AG04450 (cell line): ENCODE measurements around the gene MICAL2. TPM values are rescaled to one million over a fixed set of nuclear protein-coding genes. Genes with fewer than 3 reads are reported as not detected.

Experiments
- CTCF ChIA-PET: fragments of 300-600, 350-600 bp; formaldehyde crosslinking; extraction: SDS; loops from one replicate; lab custom pipeline; 2022; ENCODE audit warnings: antibody characterized with exemption, inconsistent platforms; lab: Charles Lee
- POLR2A ChIA-PET: fragments of 350-600 bp; formaldehyde crosslinking; extraction: SDS; loops from one replicate; lab custom pipeline; 2021; ENCODE audit warnings: antibody characterized with exemption, inconsistent platforms; lab: Yijun Ruan, JAX
- DNase-seq: peaks from one replicate; pipeline ENCODE4 v3.0.0-alpha.2; 2011; ENCODE audit warnings: low read depth, low spot score
- H3K27ac ChIP-seq: one replicate; pipeline ENCODE4 v1.5.1; 2012; ENCODE audit warnings: low read depth, low read length, control low read depth
- H3K27me3 ChIP-seq: one replicate; pipeline ENCODE4 v1.6.0; 2012; ENCODE audit warnings: low read length; ENCODE audit not compliant: control insufficient read depth, insufficient read depth
- H3K4me3 ChIP-seq: 2 replicates; pipeline ENCODE4 v1.5.1; 2011; ENCODE audit warnings: mild to moderate bottlenecking, low read depth, low read length, control low read depth
- H3K9me3 ChIP-seq: 2 replicates; pipeline ENCODE4 v1.5.1; 2012; ENCODE audit warnings: low read length; ENCODE audit not compliant: control insufficient read depth, insufficient read depth
- polyA plus RNA-seq: library from polyadenylated mRNA; depleted of rRNA; stranded (reverse); fragments of >200 nt; gene quantifications from 2 replicates; pipeline ENCODE4 v1.2.3, GENCODE V29; 2011
- TF ChIP-seq, protein P1 (sequence below): IDR thresholded peaks from 2 replicates; pipeline ENCODE4 v1.5.1; 2011; ENCODE audit warnings: low read depth, low read length, control low read depth, inconsistent platforms

Gene MICAL2
- polyA plus RNA-seq, 1 experiment: 171 TPM

DNA sequence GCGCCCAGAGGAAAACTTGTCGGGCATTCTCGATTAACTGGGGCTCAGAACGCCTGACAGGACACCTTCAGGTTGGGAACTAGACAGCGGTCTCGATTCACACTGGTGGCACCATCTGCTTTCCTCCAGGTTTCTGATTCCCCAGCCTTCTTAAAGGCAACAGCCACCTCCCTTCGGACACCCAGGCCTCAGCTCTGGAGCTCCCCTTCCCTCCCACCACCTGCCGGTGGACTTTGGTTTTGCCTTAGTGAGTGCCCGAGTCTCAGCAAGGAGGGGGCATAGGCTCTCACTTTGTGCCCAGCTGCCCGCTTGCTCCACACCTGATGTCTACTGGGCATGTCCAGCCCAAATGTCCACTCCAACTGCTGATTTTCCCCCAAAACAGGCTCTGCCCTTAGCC, 156.6 kb downstream of the MICAL2 start:
- DNase-seq: no peak
- Histone ChIP-seq H3K27me3 (no peaks in the 10 kb centered on the region), H3K9me3 (no peaks in the 10 kb centered on the region; the same call in 1 of the 2 replicates), H3K4me3 (no peak overlapping the region), H3K27ac (no peak overlapping the region)
- ChIA-PET CTCF (interaction anchor here (0.9 to 1.2 kb wide), 2 partner anchors 14 to 15 kb away, joined by 4 read pairs; no protein-coding TSS in a partner anchor), POLR2A (no interaction called here)
- TF ChIP-seq, protein P1, sequence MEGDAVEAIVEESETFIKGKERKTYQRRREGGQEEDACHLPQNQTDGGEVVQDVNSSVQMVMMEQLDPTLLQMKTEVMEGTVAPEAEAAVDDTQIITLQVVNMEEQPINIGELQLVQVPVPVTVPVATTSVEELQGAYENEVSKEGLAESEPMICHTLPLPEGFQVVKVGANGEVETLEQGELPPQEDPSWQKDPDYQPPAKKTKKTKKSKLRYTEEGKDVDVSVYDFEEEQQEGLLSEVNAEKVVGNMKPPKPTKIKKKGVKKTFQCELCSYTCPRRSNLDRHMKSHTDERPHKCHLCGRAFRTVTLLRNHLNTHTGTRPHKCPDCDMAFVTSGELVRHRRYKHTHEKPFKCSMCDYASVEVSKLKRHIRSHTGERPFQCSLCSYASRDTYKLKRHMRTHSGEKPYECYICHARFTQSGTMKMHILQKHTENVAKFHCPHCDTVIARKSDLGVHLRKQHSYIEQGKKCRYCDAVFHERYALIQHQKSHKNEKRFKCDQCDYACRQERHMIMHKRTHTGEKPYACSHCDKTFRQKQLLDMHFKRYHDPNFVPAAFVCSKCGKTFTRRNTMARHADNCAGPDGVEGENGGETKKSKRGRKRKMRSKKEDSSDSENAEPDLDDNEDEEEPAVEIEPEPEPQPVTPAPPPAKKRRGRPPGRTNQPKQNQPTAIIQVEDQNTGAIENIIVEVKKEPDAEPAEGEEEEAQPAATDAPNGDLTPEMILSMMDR: no peak

DNA sequence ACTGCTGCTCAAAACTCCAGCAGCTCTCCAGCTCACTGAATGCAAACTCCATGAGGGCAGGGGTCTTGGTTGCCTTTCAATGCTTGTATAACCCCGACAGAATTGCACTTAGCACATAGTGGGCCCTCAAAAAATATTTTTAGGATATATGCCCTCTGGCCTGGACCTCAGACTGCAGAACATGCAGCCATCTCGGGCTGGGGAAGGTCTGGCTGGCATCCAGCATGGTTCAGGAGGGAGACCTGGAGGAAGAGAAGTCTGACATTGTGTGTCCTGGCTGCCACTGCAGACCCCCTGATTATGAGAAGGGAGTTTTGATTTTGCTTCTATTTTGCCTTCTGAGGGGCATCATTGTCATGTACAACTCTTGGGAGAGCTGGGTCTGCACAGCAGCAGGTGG, 157.5 kb downstream of the MICAL2 start:
- Histone ChIP-seq H3K27me3 (no peaks in the 10 kb centered on the region), H3K9me3 (no peaks in the 10 kb centered on the region; the same call in 1 of the 2 replicates), H3K27ac (no peak overlapping the region), H3K4me3 (no peak overlapping the region)
- DNase-seq: no peak
- CTCF ChIA-PET: interaction anchor here (0.9 kb wide), 1 partner anchor 13 kb away, joined by 4 read pairs; no protein-coding TSS in a partner anchor
- TF ChIP-seq, protein P1: no peak
- POLR2A ChIA-PET: no interaction called here

DNA sequence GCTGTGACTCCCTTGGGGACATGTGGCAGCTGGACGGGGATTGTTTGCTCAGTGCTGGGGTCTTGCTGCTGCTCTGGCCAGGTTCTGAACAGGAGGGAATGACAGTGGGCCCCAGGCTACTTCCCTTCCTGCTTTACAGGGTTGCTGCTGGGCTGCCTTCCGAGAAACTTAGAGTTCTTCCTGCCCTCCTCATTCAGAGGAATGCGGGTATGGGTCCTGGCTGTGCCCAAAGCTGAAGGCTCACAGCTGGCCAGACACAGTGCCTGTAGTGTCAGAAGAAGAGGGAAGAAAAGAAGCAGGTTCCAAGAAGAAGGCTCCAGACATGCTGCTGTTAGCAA, 158.7 kb downstream of the MICAL2 start:
- POLR2A ChIA-PET: no interaction called here
- Histone ChIP-seq H3K9me3 (no peaks in the 10 kb centered on the region; the same call in 1 of the 2 replicates), H3K27me3 (no peaks in the 10 kb centered on the region), H3K27ac (peak overlapping the region; percentile 47), H3K4me3 (no peak overlapping the region)
- no peak for DNase-seq
- TF ChIP-seq, protein P1: no peak
- CTCF ChIA-PET: no interaction called here

DNA sequence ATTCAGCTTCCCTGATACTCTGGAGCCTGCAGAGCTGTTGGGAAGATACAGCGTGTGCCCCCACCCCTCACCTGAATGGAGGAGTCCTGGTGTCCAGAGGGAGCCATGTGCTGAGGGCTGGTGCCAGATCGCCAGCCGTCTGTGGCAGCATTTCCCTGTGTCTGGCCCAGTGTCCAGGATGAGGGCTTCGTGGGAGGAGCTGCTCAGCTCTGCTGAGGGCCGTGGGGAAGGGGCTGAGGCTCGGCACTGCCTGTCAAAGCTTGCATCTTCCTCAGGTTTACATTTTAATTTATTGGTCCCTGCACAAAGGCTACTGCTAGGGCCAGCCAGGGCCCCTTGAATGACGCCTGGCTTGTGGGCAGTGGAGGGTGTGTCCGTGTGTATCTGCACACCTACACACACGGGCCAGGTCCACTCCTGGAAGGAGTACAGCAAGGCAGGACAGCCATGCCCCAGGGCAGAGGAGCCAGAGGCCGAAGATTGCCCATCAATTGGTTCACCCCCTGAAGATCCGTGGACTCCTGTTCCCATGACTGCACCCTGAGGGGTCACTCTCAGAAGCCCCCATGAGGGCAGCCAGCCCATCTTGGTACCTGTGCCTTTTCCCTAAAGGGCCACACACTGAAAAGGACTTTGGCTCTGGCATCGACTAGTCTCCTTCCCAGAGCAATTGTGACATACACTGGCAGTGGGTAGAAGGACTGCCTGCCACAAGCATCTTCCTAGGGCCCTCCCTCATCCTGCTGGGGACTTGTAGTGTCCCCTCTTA, 159.2 kb downstream of the MICAL2 start:
- TF ChIP-seq, protein P1: no peak
- CTCF ChIA-PET: interaction anchor here (0.6 kb wide), 1 partner anchor 185 kb away, joined by 3 read pairs; no protein-coding TSS in a partner anchor
- no peaks in the 10 kb centered on the region; the same call in 1 of the 2 replicates for H3K9me3 ChIP-seq
- peak overlapping the region; percentile 47 for H3K27ac ChIP-seq
- POLR2A ChIA-PET: no interaction called here
- DNase-seq: no peak
- no peak overlapping the region for H3K4me3 ChIP-seq
- no peaks in the 10 kb centered on the region for H3K27me3 ChIP-seq

DNA sequence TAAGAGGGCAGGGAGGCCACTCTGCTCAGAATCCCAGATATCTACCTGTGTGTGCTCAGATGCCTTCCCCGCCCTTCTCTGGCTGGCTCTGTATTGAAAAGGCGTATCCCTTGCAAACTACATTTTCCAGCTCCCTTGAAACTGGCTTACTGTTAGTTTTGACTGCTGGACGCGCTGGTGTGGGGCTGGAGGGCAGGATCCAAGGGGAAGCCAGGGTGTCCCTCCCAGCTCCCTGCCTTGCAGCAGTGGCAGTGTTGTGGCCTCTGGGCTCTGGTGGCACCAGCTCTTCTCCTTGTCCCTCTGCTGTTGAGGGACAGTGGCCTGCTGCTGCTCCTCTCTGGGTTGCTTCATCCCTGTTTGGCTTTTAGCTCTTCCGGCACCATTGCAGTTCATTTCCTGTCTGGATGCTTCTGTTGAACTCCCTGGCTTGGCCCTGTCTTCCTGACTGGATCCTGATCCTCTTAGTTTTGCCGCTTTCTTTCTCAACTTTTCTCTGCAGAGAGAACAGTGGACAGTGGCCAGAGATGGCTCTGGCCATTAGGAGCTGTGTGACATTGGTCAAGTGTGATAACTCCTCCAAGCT, 159.9 kb downstream of the MICAL2 start:
- H3K9me3 ChIP-seq: no peaks in the 10 kb centered on the region; the same call in 1 of the 2 replicates
- H3K4me3 ChIP-seq: no peak overlapping the region
- CTCF ChIA-PET: interaction anchor here (0.6 to 1.3 kb wide), 2 partner anchors 186 to 226 kb away, joined by 3 read pairs; no protein-coding TSS in a partner anchor
- no peaks in the 10 kb centered on the region for H3K27me3 ChIP-seq
- TF ChIP-seq, protein P1: no peak
- no peak overlapping the region for H3K27ac ChIP-seq
- POLR2A ChIA-PET: no interaction called here
- no peak for DNase-seq
